Renal cortical epithelial cell (primary cell): ENCODE results near the gene KCNV2. TPM values are rescaled to one million over a fixed set of nuclear protein-coding genes. Genes with fewer than 3 reads are reported as not detected.
A peak's percentile ranks its signal among the peaks of the same experiment; 100 is the strongest.

Source experiments
- DNase-seq: peaks from one replicate; pipeline ENCODE4 v3.0.0-alpha.2; 2011; ENCODE audit warnings: low read depth
- total RNA-seq: library from RNA; depleted of rRNA; stranded (reverse); fragments of >200 nt; gene quantifications from 2 replicates; pipeline ENCODE4 v1.2.3, GENCODE V29; 2014

Gene KCNV2
- total RNA-seq, 1 donor from 2014 or later = not detected

GRCh38 chr9:2758898-2759510, 41.7 kb downstream of the KCNV2 start:
- no peak for DNase-seq

- no peak for DNase-seq
These were observed 44.1 kb downstream of the KCNV2 start for GRCh38 chr9:2761424-2761823.

- peak; percentile 29 for DNase-seq
These were observed 47.0 kb downstream of the KCNV2 start for GRCh38 chr9:2764353-2764752.

- DNase-seq = no peak
These were observed 48.1 kb downstream of the KCNV2 start for GRCh38 chr9:2765250-2765880.

- no peak for DNase-seq
These were observed 50.7 kb downstream of the KCNV2 start for GRCh38 chr9:2767800-2768677.

- DNase-seq = no peak
These were observed 53.8 kb downstream of the KCNV2 start for GRCh38 chr9:2771087-2771486.

GRCh38 chr9:2771661-2772060, 54.4 kb downstream of the KCNV2 start:
- DNase-seq = no peak

GRCh38 chr9:2777454-2777853, 60.1 kb downstream of the KCNV2 start:
- no peak for DNase-seq

- no peak for DNase-seq
These were observed 61.5 kb downstream of the KCNV2 start for GRCh38 chr9:2778816-2779215.

Other genes starting within 250 kb of the KCNV2 start
- 26.2 and 130 TPM in 2 replicates for gene VLDLR, start 95.7 kb upstream of the KCNV2 start, total RNA-seq
- 53.8 and 67.5 TPM in 2 replicates for gene PUM3, start 126.6 kb downstream of the KCNV2 start, total RNA-seq